Activated CD4-positive, alpha-beta T cell treated with anti-CD3 and anti-CD28 coated beads, Interleukin-2, amount 10 ng/mL, durations not matched to agents 7 days and 5 days (primary cell): ENCODE data around the gene TMEM187. TPM values are rescaled to one million over a fixed set of nuclear protein-coding genes. Genes with fewer than 3 reads are reported as not detected.

ENCODE experiments used
- CTCF ChIA-PET: fragments of 350-600 bp; sonication (Branson Sonifier 250); formaldehyde crosslinking; loops from one replicate; lab custom pipeline; 2021; ENCODE audit warnings: antibody characterized with exemption; lab: Charles Lee
- POLR2A ChIA-PET: fragments of 350-600 bp; sonication (Branson Sonifier 250); formaldehyde crosslinking; loops from one replicate; lab custom pipeline; 2021; ENCODE audit warnings: antibody characterized with exemption; lab: Charles Lee
- DNase-seq: peaks from one replicate; pipeline ENCODE4 v3.0.0-alpha.2; 2020
- H3K27ac Mint-ChIP-seq: one replicate; pipeline ENCODE4 v1.8.0; 2021; ENCODE audit warnings: mild to moderate bottlenecking, moderate library complexity, mixed read lengths
- H3K27me3 Mint-ChIP-seq: one replicate; pipeline ENCODE4 v1.8.0; 2021; ENCODE audit warnings: mixed read lengths
- H3K36me3 Mint-ChIP-seq: one replicate; pipeline ENCODE4 v1.8.0; 2021; ENCODE audit warnings: low read depth, mixed read lengths
- H3K4me1 Mint-ChIP-seq: one replicate; pipeline ENCODE4 v1.8.0; 2021; ENCODE audit warnings: mixed read lengths
- H3K4me3 Mint-ChIP-seq: one replicate; pipeline ENCODE4 v1.8.0; 2021; ENCODE audit warnings: mild to moderate bottlenecking, moderate library complexity, mixed read lengths
- H3K9me3 Mint-ChIP-seq: one replicate; pipeline ENCODE4 v1.8.0; 2021; ENCODE audit warnings: mixed read lengths
- total RNA-seq, 2 experiments: library from RNA; stranded (reverse); gene quantifications; one replicate each; pipeline ENCODE4 v1.2.3, GENCODE V29; 2021

The TMEM187 gene
- total RNA-seq, 2 experiments from 2014 or later: 7.9 to 8.5 TPM

DNA sequence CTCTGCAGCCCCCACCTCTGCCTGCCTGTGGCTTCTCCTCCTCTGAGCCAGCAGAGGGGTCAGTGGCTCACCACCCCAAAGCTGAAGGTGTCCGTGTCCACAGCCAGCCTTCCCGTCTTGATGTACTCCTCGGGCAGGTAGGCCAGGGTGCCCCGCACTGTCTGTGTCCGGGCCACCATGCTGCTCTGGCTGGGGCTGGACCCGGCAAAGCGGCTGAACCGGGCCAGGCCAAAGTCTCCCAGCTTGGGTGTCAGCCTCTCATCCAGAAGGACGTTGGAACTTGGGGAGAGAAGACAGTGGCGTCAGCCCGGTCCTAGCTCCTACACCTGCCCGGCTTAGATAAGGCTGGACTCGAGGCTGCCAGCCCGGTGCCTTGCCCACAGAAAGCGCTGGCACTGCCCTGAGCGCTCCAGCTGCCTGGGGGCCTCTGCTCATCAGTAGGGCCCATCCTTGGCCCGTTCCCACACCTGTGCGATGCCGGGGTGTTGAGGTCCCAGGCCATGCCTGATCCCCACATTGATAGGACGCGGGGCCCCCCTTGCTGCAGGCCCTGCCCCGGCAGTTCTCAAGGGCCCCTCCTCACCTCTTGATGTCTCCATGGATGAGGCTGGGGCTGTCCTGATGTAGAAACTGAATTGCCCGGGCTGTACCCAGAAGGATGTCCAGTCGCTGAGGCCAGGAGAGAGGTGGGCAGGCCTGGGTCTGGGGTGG, 44.0 kb downstream of the TMEM187 start:
- Mint-ChIP-seq H3K4me1 (peaks cover 29% of the 10 kb centered on the region), H3K27ac (no peak overlapping the region), H3K27me3 (no peaks in the 10 kb centered on the region), H3K9me3 (no peaks in the 10 kb centered on the region), H3K36me3 (peaks cover 23% of the 10 kb centered on the region), H3K4me3 (no peak overlapping the region)
- POLR2A ChIA-PET: no interaction called here
- DNase-seq: no peak
- CTCF ChIA-PET: interaction anchor here (1.0 kb wide), 1 partner anchor 15 kb away, joined by 3 read pairs; no protein-coding TSS in a partner anchor

DNA sequence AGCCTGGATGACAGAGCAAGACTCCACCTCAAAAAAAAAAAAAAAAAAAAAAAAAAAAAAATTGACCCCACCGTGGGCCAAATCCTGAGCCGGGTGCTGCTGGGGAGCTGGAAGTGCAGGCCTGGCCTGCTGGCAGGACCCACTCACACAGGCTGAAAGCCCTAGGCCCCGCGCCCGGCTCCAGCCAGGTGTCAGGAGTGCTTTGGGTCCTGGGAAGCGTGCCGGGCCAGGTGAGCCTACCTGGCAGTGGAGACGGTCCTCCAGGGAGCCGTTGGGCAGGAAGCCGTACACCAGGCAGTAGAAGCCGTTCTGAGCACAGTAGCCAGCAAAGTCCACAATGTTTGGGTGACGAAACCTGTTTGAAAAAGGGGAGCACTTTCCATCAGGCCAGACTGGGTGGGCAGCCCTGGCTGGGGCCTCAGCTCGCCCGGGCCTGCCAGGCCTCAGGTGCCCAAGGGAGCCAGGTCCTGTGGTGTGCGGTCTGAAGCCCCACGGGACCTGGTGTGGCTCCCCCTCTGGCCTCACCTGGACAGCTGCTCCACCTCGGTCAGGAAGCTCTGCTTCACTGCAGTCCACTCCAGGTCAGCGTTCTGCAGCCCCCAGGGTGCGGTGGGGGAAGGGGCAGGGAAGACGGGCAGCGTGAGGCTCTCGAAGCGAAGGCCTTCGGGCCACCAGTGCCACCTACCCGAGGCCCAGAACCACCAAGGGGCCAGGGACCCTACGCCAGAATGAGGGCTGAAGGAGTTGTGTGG, 45.4 kb downstream of the TMEM187 start:
- H3K36me3 Mint-ChIP-seq: peaks cover 18% of the 10 kb centered on the region
- no peaks in the 10 kb centered on the region for H3K9me3 Mint-ChIP-seq
- H3K4me3 Mint-ChIP-seq: peak overlapping the region; percentile 86
- no peaks in the 10 kb centered on the region for H3K27me3 Mint-ChIP-seq
- ChIA-PET POLR2A (interaction anchor here (0.6 kb wide), 1 partner anchor 15 kb away, joined by 5 read pairs; no protein-coding TSS in a partner anchor), CTCF (interaction anchor here (1.0 to 1.4 kb wide), 5 partner anchors 9 to 47 kb away, joined by 3 to 4 read pairs (median 3); partner anchors contain the start of gene HCFC1)
- H3K4me1 Mint-ChIP-seq: peaks cover 28% of the 10 kb centered on the region
- peak overlapping the region; percentile 90 for H3K27ac Mint-ChIP-seq
- no peak for DNase-seq

DNA sequence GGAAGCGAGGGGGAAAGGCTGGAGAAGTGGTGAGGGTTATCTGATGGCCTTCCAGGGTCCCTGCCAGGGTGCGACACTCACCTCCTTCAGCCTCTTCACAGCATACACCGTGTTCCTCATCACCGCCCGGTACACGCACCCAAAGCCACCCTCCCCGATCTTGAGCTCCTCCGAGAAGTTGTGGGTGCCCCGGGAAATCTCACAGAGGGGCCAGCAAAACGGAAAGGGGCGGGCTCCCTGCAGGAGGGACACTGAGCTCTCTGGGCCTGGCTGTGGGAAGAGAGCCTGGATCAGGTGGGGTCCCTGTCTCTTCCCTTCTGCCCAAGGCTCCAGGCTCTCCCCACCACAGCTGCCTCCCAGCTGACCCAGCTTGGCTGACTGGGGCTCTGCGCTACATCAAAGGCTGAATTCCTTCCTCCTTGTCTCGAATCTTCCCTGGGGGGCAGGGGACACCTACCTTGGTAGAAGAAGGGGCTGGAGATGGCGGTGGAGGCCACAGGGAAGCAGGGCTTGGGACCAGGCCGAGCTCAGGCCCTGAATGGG, 46.0 kb downstream of the TMEM187 start:
- no peak for DNase-seq
- Mint-ChIP-seq H3K27me3 (no peaks in the 10 kb centered on the region), H3K9me3 (no peaks in the 10 kb centered on the region), H3K4me1 (peaks cover 29% of the 10 kb centered on the region), H3K4me3 (peak overlapping the region; percentile 86), H3K27ac (peak overlapping the region; percentile 90), H3K36me3 (peaks cover 20% of the 10 kb centered on the region)
- ChIA-PET POLR2A (no interaction called here), CTCF (interaction anchor here (1.0 to 1.4 kb wide), 4 partner anchors 8 to 47 kb away, joined by 3 to 4 read pairs (median 3); partner anchors contain the start of gene HCFC1)

DNA sequence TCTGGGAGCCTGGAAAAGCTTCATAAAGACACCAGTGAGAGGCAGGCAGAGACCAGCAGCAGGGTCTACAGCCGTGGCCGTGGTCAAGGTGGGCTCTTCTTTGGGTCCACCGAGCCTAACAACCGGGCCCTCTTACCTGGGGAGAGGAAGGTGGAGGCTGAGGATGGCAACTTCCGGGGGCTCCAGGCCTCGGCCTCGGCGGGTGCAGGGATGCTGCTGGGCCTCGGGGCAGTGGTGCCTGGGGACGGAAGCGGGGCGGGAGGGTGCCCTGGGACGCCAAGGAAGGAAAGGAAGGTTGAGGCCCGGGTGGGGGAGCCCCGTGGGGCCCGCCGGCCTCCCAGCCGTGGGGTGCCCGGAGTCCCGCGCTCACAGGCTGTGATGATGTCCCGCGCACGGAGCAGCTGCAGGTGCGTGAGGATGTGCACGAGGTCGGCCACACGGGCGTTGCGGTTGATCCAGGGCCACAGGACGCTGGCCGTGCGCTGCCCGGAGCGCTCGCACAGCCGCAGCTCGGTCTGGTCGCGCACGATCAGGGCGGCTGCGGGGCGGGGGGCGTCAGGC, 46.6 kb downstream of the TMEM187 start:
- ChIA-PET POLR2A (no interaction called here), CTCF (interaction anchor here (1.0 to 1.6 kb wide), 6 partner anchors 8 to 48 kb away, joined by 3 to 8 read pairs (median 4); partner anchors contain the start of gene HCFC1)
- Mint-ChIP-seq H3K27me3 (no peaks in the 10 kb centered on the region), H3K36me3 (peaks cover 18% of the 10 kb centered on the region), H3K4me3 (peak overlapping the region; percentile 86), H3K27ac (peak overlapping the region; percentile 90), H3K4me1 (peaks cover 27% of the 10 kb centered on the region), H3K9me3 (no peaks in the 10 kb centered on the region)
- peak; percentile 16 for DNase-seq

DNA sequence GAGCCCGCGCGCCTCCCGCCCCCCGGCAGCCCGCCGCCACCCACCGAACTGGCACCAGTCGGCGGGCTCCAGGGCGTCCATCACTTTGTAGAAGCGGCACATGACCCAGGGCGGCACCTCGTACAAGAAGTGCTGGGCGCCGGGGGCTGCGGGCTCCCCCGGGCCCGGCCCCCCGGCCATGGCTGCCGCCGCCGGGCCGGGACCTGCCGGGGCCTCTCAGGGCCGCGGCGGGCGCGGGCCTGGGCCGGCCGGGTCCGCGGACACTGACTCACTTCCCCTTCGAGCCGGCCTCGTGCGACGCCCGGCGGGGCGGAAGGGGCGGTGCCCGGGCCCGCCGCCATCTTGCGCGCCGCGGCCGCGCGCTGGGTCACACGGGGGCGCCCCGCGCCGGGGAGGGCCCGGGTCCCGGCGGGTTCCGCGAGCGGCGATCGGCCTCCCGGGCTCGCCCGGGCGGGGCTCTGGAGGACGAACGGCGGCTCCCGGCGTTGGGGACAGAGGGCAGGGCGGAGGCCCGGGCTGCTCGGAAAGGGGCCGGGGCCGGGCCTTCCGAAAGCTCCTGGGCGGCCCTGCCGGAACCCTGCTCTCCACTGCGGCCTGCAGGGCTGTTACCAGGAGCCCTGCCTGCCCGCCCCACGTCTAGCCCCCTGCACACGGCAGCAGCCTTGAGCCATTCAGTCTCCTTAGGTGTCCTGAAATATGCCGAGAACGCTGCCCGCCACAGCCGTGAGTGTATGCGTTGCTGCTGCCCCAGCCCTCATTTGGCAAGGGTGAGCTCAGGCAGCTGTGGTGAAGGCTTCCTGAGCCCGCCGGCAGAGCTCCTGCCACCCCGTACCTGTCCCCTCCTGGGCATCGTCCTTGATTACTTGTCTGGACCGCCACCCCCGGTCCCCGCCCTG, 47.3 kb downstream of the TMEM187 start, which contains the start of gene IRAK1:
Gene IRAK1 (minus strand): TSS at position 270 of the 896 bp plus-strand sequence. CDS start 90 bp downstream, at position 180.
- Mint-ChIP-seq H3K4me1 (peaks cover 22% of the 10 kb centered on the region), H3K4me3 (peak within 1 kb of the TSS; percentile 86), H3K36me3 (peaks cover 18% of the 10 kb centered on the region), H3K9me3 (no peaks in the 10 kb centered on the region), H3K27ac (peak within 1 kb of the TSS; percentile 90), H3K27me3 (no peaks in the 10 kb centered on the region)
- CTCF ChIA-PET: interaction anchor here (0.7 to 1.6 kb wide), 5 partner anchors 10 to 354 kb away, joined by 3 to 8 read pairs (median 4); no protein-coding TSS in a partner anchor
- DNase-seq: peak; percentile 49
- POLR2A ChIA-PET: interaction anchor here (0.6 kb wide), 1 partner anchor 209 kb away, joined by 3 read pairs; no protein-coding TSS in a partner anchor

DNA sequence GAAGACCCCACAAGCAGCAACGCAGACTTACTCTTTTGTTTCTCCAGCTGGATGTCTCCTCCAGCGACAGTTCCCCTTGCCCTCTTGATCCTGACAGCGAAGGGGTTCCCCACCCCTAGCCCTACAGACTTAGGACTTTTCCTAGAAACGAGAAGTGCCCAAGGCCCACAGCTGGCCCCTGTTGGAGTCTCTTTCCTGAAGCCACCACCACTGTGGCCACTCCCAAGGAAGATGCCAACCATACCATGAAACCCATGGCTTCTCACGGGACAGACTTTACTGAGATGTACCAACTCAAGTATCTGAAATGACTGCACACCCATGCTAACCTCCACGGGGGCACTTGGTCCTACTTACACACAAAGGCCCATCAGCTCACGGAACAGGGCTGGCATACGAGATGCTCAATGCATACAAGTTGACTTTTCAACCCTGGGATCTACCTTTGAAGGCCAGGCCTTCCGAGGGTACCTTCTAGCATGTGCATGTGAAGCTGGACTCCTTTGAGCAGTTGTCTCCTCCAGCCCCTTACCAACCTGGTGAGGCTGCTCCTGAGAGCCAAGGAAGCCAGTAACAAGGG, 48.1 kb downstream of the TMEM187 start:
- POLR2A ChIA-PET: interaction anchor here (0.6 kb wide), 1 partner anchor 210 kb away, joined by 3 read pairs; no protein-coding TSS in a partner anchor

DNA sequence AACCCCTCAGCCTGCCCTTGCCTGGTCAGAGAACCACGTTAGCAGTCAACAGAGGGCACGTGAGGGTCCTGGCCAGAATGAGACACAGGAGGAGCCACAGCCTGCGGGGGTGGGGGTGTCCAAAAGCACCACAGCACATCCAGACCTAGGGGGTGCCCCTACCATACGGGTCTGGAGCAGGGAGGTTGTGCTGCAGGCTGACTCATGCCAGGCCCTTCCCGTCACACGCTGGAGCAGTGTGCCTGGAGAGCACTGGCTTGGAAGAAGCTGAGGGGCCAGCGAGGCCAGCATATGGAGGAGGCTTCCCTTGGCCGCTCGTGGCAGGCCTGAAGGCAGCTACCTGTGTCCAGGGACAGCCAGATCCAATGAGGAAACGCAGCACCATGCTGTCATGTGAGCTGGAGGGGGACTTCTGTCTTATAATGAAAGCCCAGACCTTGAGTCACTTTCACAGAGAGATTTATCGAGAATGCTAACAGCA, 48.6 kb downstream of the TMEM187 start:
- H3K4me1 Mint-ChIP-seq: peaks cover 17% of the 10 kb centered on the region
- H3K4me3 Mint-ChIP-seq: no peak overlapping the region
- peaks cover 11% of the 10 kb centered on the region for H3K36me3 Mint-ChIP-seq
- POLR2A ChIA-PET: no interaction called here
- no peaks in the 10 kb centered on the region for H3K27me3 Mint-ChIP-seq
- no peak for DNase-seq
- H3K27ac Mint-ChIP-seq: no peak overlapping the region
- H3K9me3 Mint-ChIP-seq: no peaks in the 10 kb centered on the region
- CTCF ChIA-PET: interaction anchor here (1.5 to 2.1 kb wide), 3 partner anchors 8 to 100 kb away, joined by 4 to 6 read pairs (median 4); no protein-coding TSS in a partner anchor

More for the DNA sequence above, 48.1 kb downstream of the TMEM187 start:
- Mint-ChIP-seq H3K4me1 (peaks cover 20% of the 10 kb centered on the region), H3K27me3 (no peaks in the 10 kb centered on the region), H3K27ac (peak overlapping the region; percentile 89), H3K9me3 (no peaks in the 10 kb centered on the region), H3K4me3 (peak overlapping the region; percentile 84), H3K36me3 (peaks cover 15% of the 10 kb centered on the region)
- DNase-seq: no peak
- CTCF ChIA-PET: interaction anchor here (0.7 to 2.1 kb wide), 7 partner anchors 7 to 353 kb away, joined by 3 to 8 read pairs (median 4); no protein-coding TSS in a partner anchor

DNA sequence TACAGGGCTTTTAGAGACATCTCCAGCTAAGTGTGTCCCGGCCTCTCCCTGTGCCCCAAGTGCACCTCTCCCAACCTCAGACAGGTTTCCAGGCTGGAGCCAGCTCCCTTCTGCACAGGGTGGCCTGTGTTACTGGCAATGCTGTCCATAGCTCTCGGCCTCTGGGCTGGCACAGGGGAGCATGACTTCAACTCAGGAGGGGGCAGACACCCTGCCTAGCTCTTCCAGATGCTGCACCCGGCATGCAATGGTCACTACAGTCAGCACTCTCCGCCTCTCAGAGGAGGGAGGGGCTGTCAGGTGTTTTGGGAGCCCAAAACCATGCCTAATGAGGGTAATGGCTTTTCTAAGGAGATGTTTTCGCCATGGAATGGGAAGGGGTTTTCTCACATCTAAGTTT, 49.6 kb downstream of the TMEM187 start:
- H3K27ac Mint-ChIP-seq: no peak overlapping the region
- no peaks in the 10 kb centered on the region for H3K9me3 Mint-ChIP-seq
- H3K36me3 Mint-ChIP-seq: peaks cover 11% of the 10 kb centered on the region
- H3K4me3 Mint-ChIP-seq: no peak overlapping the region
- no peaks in the 10 kb centered on the region for H3K27me3 Mint-ChIP-seq
- POLR2A ChIA-PET: no interaction called here
- peaks cover 17% of the 10 kb centered on the region for H3K4me1 Mint-ChIP-seq
- no peak for DNase-seq
- CTCF ChIA-PET: interaction anchor here (1.5 to 2.1 kb wide), 2 partner anchors 9 to 101 kb away, joined by 4 to 6 read pairs; no protein-coding TSS in a partner anchor

DNA sequence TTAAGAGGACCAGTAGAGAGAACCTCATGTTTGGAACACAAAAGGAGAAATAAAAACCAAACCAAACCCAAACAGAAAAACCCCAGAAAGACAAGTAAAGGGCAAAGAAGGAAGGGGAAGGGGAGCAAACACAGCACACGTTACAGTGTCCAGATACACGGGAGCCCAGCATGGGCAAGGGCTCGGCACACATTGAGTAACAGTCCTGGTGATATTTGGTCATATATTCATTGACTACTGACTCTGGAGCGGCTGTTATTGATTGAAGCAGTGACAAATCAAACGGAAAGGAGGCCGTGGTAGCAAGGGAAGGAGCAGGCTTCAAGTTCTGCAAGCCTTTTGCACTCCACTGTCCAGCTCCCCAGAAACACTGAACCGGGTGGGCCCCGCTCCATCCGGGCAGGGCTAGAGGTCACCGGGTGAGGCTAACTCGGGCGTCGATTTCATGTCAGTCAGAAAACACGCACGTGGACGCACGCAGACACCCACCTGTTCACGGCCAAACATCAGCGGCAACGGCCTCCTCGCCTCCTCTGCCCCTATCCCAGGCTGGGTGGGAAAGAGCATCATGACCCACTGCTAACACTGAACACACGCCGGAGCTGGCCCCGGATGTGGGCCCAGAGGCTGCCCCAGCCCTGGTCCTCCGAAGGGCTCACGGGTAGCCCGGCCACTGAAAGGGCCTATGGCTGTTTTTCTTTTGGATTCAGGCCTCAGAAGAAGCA, 50.9 kb downstream of the TMEM187 start:
- peaks cover 20% of the 10 kb centered on the region for H3K4me1 Mint-ChIP-seq
- ChIA-PET CTCF (no interaction called here), POLR2A (no interaction called here)
- DNase-seq: no peak
- no peak overlapping the region for H3K4me3 Mint-ChIP-seq
- peaks cover 8% of the 10 kb centered on the region for H3K36me3 Mint-ChIP-seq
- H3K27ac Mint-ChIP-seq: peak overlapping the region; percentile 58
- H3K27me3 Mint-ChIP-seq: no peaks in the 10 kb centered on the region
- no peaks in the 10 kb centered on the region for H3K9me3 Mint-ChIP-seq

DNA sequence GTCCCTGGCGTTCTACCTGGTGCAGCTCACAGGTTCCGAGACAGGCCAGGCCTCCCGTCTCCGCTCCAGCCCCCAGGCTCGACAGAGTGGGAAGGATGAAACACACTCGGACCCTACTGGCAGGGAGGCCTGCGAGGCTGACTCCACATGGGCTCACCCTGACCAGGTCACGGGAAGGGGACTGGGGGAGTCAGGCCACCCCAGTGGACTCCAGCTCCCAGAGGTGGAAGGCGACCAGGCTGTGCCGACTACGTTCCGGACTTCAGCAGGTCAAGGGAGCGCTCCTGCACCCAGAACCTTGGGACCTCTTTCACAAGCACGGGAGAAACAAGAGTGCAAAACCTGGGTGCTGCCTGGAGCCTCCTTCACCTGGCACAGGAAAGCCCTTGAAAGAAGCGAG, 51.7 kb downstream of the TMEM187 start:
- peaks cover 26% of the 10 kb centered on the region for H3K4me1 Mint-ChIP-seq
- no peaks in the 10 kb centered on the region for H3K9me3 Mint-ChIP-seq
- CTCF ChIA-PET: interaction anchor here (2.9 kb wide), 1 partner anchor 10 kb away, joined by 15 read pairs; no protein-coding TSS in a partner anchor
- H3K27ac Mint-ChIP-seq: no peak overlapping the region
- POLR2A ChIA-PET: no interaction called here
- H3K27me3 Mint-ChIP-seq: no peaks in the 10 kb centered on the region
- no peak overlapping the region for H3K4me3 Mint-ChIP-seq
- peaks cover 3% of the 10 kb centered on the region for H3K36me3 Mint-ChIP-seq
- DNase-seq: no peak
